ENCODE results near the gene GTF2F2.

DNA sequence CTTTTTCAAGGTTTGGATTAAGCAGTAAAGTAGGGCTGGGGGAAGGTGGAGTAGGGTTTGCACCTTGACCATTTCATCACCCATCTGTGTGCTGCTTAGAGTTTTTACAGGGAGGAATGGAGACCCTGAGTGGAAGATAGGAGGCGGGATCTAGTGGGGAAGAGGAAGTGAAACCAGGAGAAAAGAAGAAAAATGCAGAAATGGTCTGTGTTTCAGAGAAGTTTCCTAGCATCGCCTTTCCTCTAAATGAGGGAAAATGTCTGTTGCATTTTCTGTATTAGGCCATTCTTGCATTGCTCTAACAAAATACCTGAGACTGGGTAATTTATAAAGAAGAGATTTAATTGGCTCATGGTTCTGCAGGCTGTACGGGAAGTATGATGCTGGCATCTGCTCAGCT is 156.6 kb downstream of the GTF2F2 start:
- TF ChIP-seq, protein P1, sequence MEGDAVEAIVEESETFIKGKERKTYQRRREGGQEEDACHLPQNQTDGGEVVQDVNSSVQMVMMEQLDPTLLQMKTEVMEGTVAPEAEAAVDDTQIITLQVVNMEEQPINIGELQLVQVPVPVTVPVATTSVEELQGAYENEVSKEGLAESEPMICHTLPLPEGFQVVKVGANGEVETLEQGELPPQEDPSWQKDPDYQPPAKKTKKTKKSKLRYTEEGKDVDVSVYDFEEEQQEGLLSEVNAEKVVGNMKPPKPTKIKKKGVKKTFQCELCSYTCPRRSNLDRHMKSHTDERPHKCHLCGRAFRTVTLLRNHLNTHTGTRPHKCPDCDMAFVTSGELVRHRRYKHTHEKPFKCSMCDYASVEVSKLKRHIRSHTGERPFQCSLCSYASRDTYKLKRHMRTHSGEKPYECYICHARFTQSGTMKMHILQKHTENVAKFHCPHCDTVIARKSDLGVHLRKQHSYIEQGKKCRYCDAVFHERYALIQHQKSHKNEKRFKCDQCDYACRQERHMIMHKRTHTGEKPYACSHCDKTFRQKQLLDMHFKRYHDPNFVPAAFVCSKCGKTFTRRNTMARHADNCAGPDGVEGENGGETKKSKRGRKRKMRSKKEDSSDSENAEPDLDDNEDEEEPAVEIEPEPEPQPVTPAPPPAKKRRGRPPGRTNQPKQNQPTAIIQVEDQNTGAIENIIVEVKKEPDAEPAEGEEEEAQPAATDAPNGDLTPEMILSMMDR (IDR thresholded peaks at IDR 0.05): no peak
- TF ChIP-seq POLR2A (IDR thresholded peaks at IDR 0.05) (no peak), POLR2AphosphoS5 (IDR thresholded peaks at IDR 0.05) (no peak), EP300 (IDR thresholded peaks at IDR 0.05) (no peak)

Measured in stomach (tissue), 4 donors.